OCI-LY1 (cell line): ENCODE measurements around the gene EPHX1.

ENCODE experiments used
- H2AFZ ChIP-seq: fragments of 200-600 bp; sonication (generic), shearing (Covaris generic); 2 replicates; pipeline ENCODE4 v1.6.0; 2014; ENCODE audit warnings: antibody characterized with exemption, mild to moderate bottlenecking, low read length
- H3F3A ChIP-seq: fragments of 200-600 bp; sonication (generic), shearing (Covaris generic); 2 replicates; pipeline ENCODE4 v1.6.0; 2014; ENCODE audit warnings: mild to moderate bottlenecking, antibody characterized with exemption, low read length, moderate library complexity; ENCODE audit not compliant: insufficient read depth
- H3K27ac ChIP-seq: fragments of 200-600 bp; sonication (generic); 2 replicates; pipeline ENCODE4 v1.5.1; 2014; ENCODE audit warnings: low read length, mixed run types, mild to moderate bottlenecking, low read depth; ENCODE audit not compliant: poor library complexity, severe bottlenecking
- H3K27me3 ChIP-seq: fragments of 200-600 bp; sonication (generic); 2 replicates; pipeline ENCODE4 v1.6.0; 2014; ENCODE audit warnings: antibody characterized with exemption, mild to moderate bottlenecking, low read length, moderate library complexity; ENCODE audit not compliant: insufficient read depth
- H3K36me3 ChIP-seq: fragments of 200-600 bp; sonication (generic); 2 replicates; pipeline ENCODE4 v1.6.1; 2014; ENCODE audit warnings: mild to moderate bottlenecking, antibody characterized with exemption, low read length, moderate library complexity, mixed read lengths; ENCODE audit not compliant: insufficient read depth
- H3K4me1 ChIP-seq: fragments of 200-600 bp; sonication (generic); 2 replicates; pipeline ENCODE4 v1.5.1; 2014; ENCODE audit warnings: mild to moderate bottlenecking, low read length, moderate library complexity; ENCODE audit not compliant: insufficient read depth, severe bottlenecking
- H3K4me2 ChIP-seq: fragments of 200-600 bp; sonication (generic), shearing (Covaris generic); 2 replicates; pipeline ENCODE4 v1.6.1; 2014; ENCODE audit warnings: low read length
- H3K4me3 ChIP-seq: fragments of 200-600 bp; sonication (generic); 2 replicates; pipeline ENCODE4 v1.5.1; 2014; ENCODE audit warnings: low read length, low read depth, mild to moderate bottlenecking, mixed read lengths; ENCODE audit not compliant: poor library complexity, severe bottlenecking
- H3K79me2 ChIP-seq: fragments of 200-600 bp; shearing (Covaris generic); 2 replicates; pipeline ENCODE4 v1.6.1; 2016; ENCODE audit warnings: mixed run types, low read length, mixed read lengths; ENCODE audit not compliant: insufficient read depth
- H3K9ac ChIP-seq: fragments of 200-600 bp; sonication (generic), shearing (Covaris generic); 2 replicates; pipeline ENCODE4 v1.6.1; 2014; ENCODE audit warnings: mild to moderate bottlenecking, low read length, mixed read lengths
- H3K9me2 ChIP-seq: fragments of 200-600 bp; sonication (generic), shearing (Covaris generic); 2 replicates; pipeline ENCODE4 v1.6.1; 2014; ENCODE audit warnings: low read depth, mild to moderate bottlenecking, low read length, mixed read lengths
- H3K9me3 ChIP-seq: fragments of 200-600 bp; shearing (Covaris generic); 2 replicates; pipeline ENCODE4 v1.6.1; 2014; ENCODE audit warnings: low read length, mixed read lengths
- H4K20me1 ChIP-seq: fragments of 200-600 bp; sonication (generic), shearing (Covaris generic); 2 replicates; pipeline ENCODE4 v1.6.0; 2016; ENCODE audit warnings: mild to moderate bottlenecking, low read length; ENCODE audit not compliant: insufficient read depth
- CTCF ChIP-seq: fragments of 200-600 bp; sonication (generic), shearing (Covaris generic); IDR thresholded peaks from 2 replicates; pipeline ENCODE4 v1.5.1; 2017; ENCODE audit warnings: mild to moderate bottlenecking, antibody characterized with exemption, low read length, moderate library complexity, mixed read lengths
- EZH2 ChIP-seq: fragments of 200-600 bp; sonication (generic), shearing (Covaris generic); IDR thresholded peaks from 2 replicates; pipeline ENCODE4 v1.8.0; 2017; ENCODE audit warnings: borderline replicate concordance, mixed run types, mild to moderate bottlenecking, antibody characterized with exemption, low read length, moderate library complexity, mixed read lengths

Gene EPHX1

GRCh38 chr1:225891229-225891972 is 81.5 kb downstream of the EPHX1 start:
- H3K27me3 ChIP-seq = no peaks in the 10 kb centered on the region; the same call in 1 of the 2 replicates
- no peak overlapping the region for H3K27ac ChIP-seq
- H3K9me3 ChIP-seq = no peaks in the 10 kb centered on the region
- no peaks in the 10 kb centered on the region for H4K20me1 ChIP-seq
- no peak overlapping the region for H3K4me2 ChIP-seq
- no peaks in the 10 kb centered on the region for H3K9me2 ChIP-seq
- no peak overlapping the region for H3K9ac ChIP-seq
- H3K4me1 ChIP-seq = peaks cover 7% of the 10 kb centered on the region
- H3F3A ChIP-seq = no peaks in the 10 kb centered on the region
- no peak overlapping the region for H3K4me3 ChIP-seq
- H2AFZ ChIP-seq = no peak overlapping the region
- TF ChIP-seq EZH2 (no peak), CTCF (no peak)
- H3K79me2 ChIP-seq = no peaks in the 10 kb centered on the region
- no peaks in the 10 kb centered on the region for H3K36me3 ChIP-seq

- H4K20me1 ChIP-seq = no peaks in the 10 kb centered on the region
- no peaks in the 10 kb centered on the region for H3K9me3 ChIP-seq
- H3K79me2 ChIP-seq = no peaks in the 10 kb centered on the region
- H3K4me1 ChIP-seq = peaks cover 16% of the 10 kb centered on the region
- H2AFZ ChIP-seq = no peak overlapping the region
- H3K36me3 ChIP-seq = no peaks in the 10 kb centered on the region
- H3F3A ChIP-seq = no peaks in the 10 kb centered on the region
- no peak overlapping the region for H3K27ac ChIP-seq
- no peaks in the 10 kb centered on the region for H3K9me2 ChIP-seq
- H3K4me2 ChIP-seq = no peak overlapping the region
- TF ChIP-seq EZH2 = no peak
- no peak for TF ChIP-seq CTCF
- no peaks in the 10 kb centered on the region for H3K27me3 ChIP-seq
- no peak overlapping the region for H3K4me3 ChIP-seq
- H3K9ac ChIP-seq = no peak overlapping the region
Measured at GRCh38 chr1:225892307-225892706, 82.4 kb downstream of the EPHX1 start.
